T-helper 2 cell treated with Interferon-gamma antibody and Interleukin-4, amounts not matched to agents 5 μg/mL and 100 μg/mL, for 36 hours (primary cell): ENCODE data around the gene FILIP1.

ENCODE experiments used
- DNase-seq: peaks from one replicate; pipeline ENCODE4 v3.0.0; 2021; ENCODE audit warnings: low spot score
- H3K27ac Mint-ChIP-seq: one replicate; pipeline ENCODE4 v1.8.0; 2021; ENCODE audit warnings: mild to moderate bottlenecking, mixed read lengths
- H3K27me3 Mint-ChIP-seq: one replicate; pipeline ENCODE4 v1.8.0; 2021; ENCODE audit warnings: low read depth, mixed read lengths
- H3K36me3 Mint-ChIP-seq: one replicate; pipeline ENCODE4 v1.8.0; 2021; ENCODE audit warnings: low read depth, mixed read lengths
- H3K4me1 Mint-ChIP-seq: one replicate; pipeline ENCODE4 v1.8.0; 2021; ENCODE audit warnings: low read depth, mixed read lengths
- H3K4me3 Mint-ChIP-seq: one replicate; pipeline ENCODE4 v1.8.0; 2022; ENCODE audit warnings: mild to moderate bottlenecking, moderate library complexity, mixed read lengths
- H3K9me3 Mint-ChIP-seq: one replicate; pipeline ENCODE4 v1.8.0; 2021; ENCODE audit warnings: mixed read lengths

The FILIP1 gene

GRCh38 chr6:75282706-75283105, 210.9 kb downstream of the FILIP1 start:
- H3K4me3 Mint-ChIP-seq = no peak overlapping the region
- no peaks in the 10 kb centered on the region for H3K9me3 Mint-ChIP-seq
- H3K27ac Mint-ChIP-seq = peak overlapping the region; percentile 59
- no peak for DNase-seq
- peaks cover 13% of the 10 kb centered on the region for H3K36me3 Mint-ChIP-seq
- peaks cover 44% of the 10 kb centered on the region for H3K4me1 Mint-ChIP-seq
- H3K27me3 Mint-ChIP-seq = no peaks in the 10 kb centered on the region

DNA sequence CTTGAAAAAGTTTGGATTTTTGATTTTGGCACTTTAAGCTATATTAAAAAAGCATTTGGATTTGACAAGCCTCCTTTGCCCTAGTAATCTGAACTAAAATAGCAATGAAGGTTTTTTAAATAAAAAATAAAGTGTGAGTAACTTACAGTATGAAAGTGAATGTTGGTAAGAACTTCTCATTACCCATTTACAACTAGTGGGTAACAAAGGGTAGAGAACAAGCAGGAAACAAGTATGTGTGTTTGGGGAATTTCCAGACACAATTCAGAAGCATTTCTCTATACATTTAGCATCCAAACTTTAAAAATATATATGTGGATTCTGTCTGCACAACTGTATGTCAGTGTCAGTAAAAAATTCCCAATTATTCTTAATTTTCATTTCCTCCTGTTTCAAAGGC, 211.9 kb downstream of the FILIP1 start:
- no peaks in the 10 kb centered on the region for H3K27me3 Mint-ChIP-seq
- H3K4me3 Mint-ChIP-seq = peak overlapping the region; percentile 67
- H3K36me3 Mint-ChIP-seq = peaks cover 17% of the 10 kb centered on the region
- no peaks in the 10 kb centered on the region for H3K9me3 Mint-ChIP-seq
- no peak overlapping the region for H3K27ac Mint-ChIP-seq
- no peak for DNase-seq
- H3K4me1 Mint-ChIP-seq = peaks cover 37% of the 10 kb centered on the region

- Mint-ChIP-seq H3K27me3 (no peaks in the 10 kb centered on the region), H3K9me3 (no peaks in the 10 kb centered on the region), H3K4me1 (peaks cover 41% of the 10 kb centered on the region), H3K4me3 (peak overlapping the region; percentile 35), H3K36me3 (peaks cover 29% of the 10 kb centered on the region), H3K27ac (no peak overlapping the region)
- no peak for DNase-seq
These were observed 213.3 kb downstream of the FILIP1 start for GRCh38 chr6:75280131-75280855.

DNA sequence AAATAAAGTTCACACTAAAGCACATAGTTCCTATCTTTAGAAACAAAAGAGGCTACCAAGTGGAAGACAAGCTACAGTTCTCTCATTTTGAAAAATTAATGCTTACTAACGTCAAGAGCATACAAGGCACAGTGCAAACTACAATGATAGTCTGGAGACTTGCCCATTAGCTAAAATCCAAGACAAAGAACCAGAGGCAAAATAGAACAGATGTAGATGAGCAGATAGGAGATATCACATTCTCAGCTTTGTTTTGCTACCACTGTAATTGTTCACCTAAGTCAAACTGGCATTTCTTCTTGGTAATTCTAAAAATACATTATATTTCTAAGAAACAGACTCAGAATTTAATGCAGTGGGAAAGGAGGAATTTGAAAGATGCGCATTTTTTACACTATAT, 214.2 kb downstream of the FILIP1 start:
- Mint-ChIP-seq H3K36me3 (peaks cover 35% of the 10 kb centered on the region), H3K9me3 (no peaks in the 10 kb centered on the region), H3K4me3 (peak overlapping the region; percentile 44), H3K27me3 (no peaks in the 10 kb centered on the region), H3K4me1 (peaks cover 45% of the 10 kb centered on the region), H3K27ac (no peak overlapping the region)
- DNase-seq = no peak

- H3K36me3 Mint-ChIP-seq = peaks cover 43% of the 10 kb centered on the region
- DNase-seq = no peak
- H3K27ac Mint-ChIP-seq = peak overlapping the region; percentile 3
- peaks cover 52% of the 10 kb centered on the region for H3K4me1 Mint-ChIP-seq
- no peaks in the 10 kb centered on the region for H3K27me3 Mint-ChIP-seq
- peak overlapping the region; percentile 5 for H3K4me3 Mint-ChIP-seq
- no peaks in the 10 kb centered on the region for H3K9me3 Mint-ChIP-seq
These were observed 215.0 kb downstream of the FILIP1 start for GRCh38 chr6:75278474-75279077.

- DNase-seq = no peak
- Mint-ChIP-seq H3K9me3 (no peaks in the 10 kb centered on the region), H3K36me3 (peaks cover 67% of the 10 kb centered on the region), H3K27me3 (no peaks in the 10 kb centered on the region), H3K27ac (peak overlapping the region; percentile 42), H3K4me1 (peaks cover 51% of the 10 kb centered on the region), H3K4me3 (no peak overlapping the region)
These were observed 218.5 kb downstream of the FILIP1 start for GRCh38 chr6:75275067-75275466.

- H3K4me1 Mint-ChIP-seq = peaks cover 39% of the 10 kb centered on the region
- H3K36me3 Mint-ChIP-seq = peaks cover 61% of the 10 kb centered on the region
- H3K27ac Mint-ChIP-seq = no peak overlapping the region
- no peak for DNase-seq
- H3K4me3 Mint-ChIP-seq = no peak overlapping the region
- H3K9me3 Mint-ChIP-seq = no peaks in the 10 kb centered on the region
- no peaks in the 10 kb centered on the region for H3K27me3 Mint-ChIP-seq
These were observed 220.6 kb downstream of the FILIP1 start for GRCh38 chr6:75273009-75273408.

GRCh38 chr6:75272145-75272840, 221.3 kb downstream of the FILIP1 start:
- H3K36me3 Mint-ChIP-seq = peaks cover 61% of the 10 kb centered on the region
- peak overlapping the region; percentile 9 for H3K27ac Mint-ChIP-seq
- H3K9me3 Mint-ChIP-seq = no peaks in the 10 kb centered on the region
- peaks cover 43% of the 10 kb centered on the region for H3K4me1 Mint-ChIP-seq
- H3K27me3 Mint-ChIP-seq = no peaks in the 10 kb centered on the region
- DNase-seq = no peak
- no peak overlapping the region for H3K4me3 Mint-ChIP-seq

DNA sequence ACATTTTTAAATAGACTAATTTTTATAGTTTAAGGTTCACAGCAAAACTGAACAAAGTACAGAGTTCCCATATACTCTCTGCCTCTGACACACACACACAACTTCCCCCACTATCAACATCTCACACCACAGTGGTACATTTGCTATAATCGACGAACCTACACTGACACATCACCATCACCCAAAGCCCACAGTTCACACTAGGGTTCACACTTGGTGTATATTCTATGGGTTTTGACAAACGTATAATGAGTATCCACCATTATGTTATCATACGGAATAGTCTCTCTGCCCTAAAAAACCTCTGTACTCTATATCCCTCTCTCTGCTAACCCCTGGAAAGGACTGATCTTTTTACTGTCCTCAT, 224.6 kb downstream of the FILIP1 start:
- H3K27me3 Mint-ChIP-seq = no peaks in the 10 kb centered on the region
- H3K36me3 Mint-ChIP-seq = peaks cover 34% of the 10 kb centered on the region
- H3K4me1 Mint-ChIP-seq = peaks cover 22% of the 10 kb centered on the region
- H3K4me3 Mint-ChIP-seq = no peak overlapping the region
- DNase-seq = no peak
- no peak overlapping the region for H3K27ac Mint-ChIP-seq
- no peaks in the 10 kb centered on the region for H3K9me3 Mint-ChIP-seq

DNA sequence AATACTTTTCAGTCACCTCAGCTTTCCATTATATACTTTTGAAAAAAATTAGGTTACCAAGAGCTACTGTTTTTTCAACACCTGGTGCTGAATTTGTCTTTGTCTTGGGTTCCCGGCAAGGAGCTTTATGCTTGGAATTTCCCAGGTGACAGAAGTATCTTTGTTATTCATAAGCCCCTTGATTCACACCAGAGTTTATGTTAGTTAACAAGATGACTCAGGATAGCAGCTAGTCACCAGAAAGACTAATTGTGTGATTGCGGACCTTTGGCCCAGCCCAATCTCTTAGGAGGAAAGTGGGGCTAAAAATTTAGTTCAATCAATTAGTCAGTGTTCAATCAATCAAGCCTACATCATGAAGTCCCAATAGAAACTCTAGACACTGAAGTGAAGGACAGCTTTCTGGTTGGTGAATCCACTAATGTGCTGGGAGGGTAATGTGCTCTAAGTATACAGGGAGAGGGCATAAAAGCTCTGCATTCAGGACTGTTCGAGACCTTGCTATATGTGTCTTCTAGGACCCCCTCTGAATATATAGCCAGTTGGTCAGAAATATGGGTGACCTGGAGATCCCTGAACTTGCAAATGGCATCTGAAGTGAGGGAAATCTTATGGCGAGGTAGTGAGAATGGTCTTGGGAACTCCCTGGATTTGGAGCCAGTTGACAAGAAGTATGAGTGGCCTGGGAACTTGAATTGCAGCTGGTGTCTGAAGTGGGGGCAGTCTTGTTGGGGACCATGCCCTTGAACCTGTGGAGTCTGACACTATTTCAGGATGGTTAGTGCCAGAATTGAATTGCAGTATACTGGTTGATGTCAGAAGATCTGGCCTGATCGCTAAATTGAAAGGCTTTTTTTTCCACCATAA, 225.2 kb downstream of the FILIP1 start:
- Mint-ChIP-seq H3K27ac (peak overlapping the region; percentile 55), H3K9me3 (no peaks in the 10 kb centered on the region), H3K36me3 (peaks cover 30% of the 10 kb centered on the region), H3K27me3 (no peaks in the 10 kb centered on the region), H3K4me1 (peaks cover 19% of the 10 kb centered on the region), H3K4me3 (no peak overlapping the region)
- DNase-seq = no peak

- H3K9me3 Mint-ChIP-seq = no peaks in the 10 kb centered on the region
- H3K4me1 Mint-ChIP-seq = peaks cover 20% of the 10 kb centered on the region
- H3K4me3 Mint-ChIP-seq = no peak overlapping the region
- no peak for DNase-seq
- no peak overlapping the region for H3K27ac Mint-ChIP-seq
- no peaks in the 10 kb centered on the region for H3K27me3 Mint-ChIP-seq
- H3K36me3 Mint-ChIP-seq = peaks cover 28% of the 10 kb centered on the region
These were observed 226.1 kb downstream of the FILIP1 start for GRCh38 chr6:75267461-75267860.

DNA sequence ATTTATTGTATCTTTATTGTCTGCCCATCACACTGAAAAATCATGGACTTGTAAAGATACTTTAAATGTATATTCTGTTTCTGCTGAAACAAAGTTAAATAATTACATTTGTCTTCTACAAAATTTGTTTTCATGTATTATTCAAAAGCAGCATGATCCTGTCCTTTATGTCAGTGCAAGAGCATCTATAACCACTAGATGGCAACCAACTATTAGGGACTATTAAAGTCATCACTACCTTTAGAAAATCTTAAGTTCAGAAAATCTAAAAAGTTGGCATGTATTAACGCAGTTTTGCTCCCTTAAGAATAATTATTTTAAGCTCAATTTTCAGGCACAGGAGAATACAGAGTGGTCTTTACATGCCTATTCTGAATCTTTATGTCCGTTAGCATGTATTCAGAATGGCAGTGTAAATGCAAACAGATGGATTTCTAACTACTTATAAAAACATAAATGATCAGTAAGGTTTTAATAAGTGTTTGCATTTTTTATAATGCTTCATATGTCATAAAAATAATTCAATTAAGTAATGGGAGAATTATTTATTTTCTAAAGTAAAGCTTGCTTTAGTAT, 226.8 kb downstream of the FILIP1 start:
- Mint-ChIP-seq H3K36me3 (peaks cover 22% of the 10 kb centered on the region), H3K4me3 (no peak overlapping the region), H3K9me3 (no peaks in the 10 kb centered on the region), H3K27me3 (no peaks in the 10 kb centered on the region), H3K4me1 (peaks cover 16% of the 10 kb centered on the region), H3K27ac (no peak overlapping the region)
- no peak for DNase-seq

DNA sequence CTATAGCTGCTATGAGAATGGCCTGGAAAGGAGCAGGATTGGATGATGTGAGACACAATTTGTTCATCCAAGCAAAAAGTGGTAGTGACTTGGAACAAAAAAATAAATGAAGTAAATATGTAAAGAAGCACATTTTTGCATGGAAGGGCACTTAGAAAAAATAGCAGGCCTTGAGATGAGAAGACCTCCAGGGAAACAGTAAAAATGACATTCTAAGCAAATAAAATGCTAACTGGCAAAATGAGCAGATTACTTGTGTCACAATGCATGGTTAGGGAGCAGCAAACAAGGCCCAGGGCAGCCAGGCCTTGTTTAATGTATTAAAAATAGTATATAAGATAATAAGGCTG, 230.2 kb downstream of the FILIP1 start:
- peaks cover 21% of the 10 kb centered on the region for H3K36me3 Mint-ChIP-seq
- no peak overlapping the region for H3K4me3 Mint-ChIP-seq
- H3K4me1 Mint-ChIP-seq = peaks cover 7% of the 10 kb centered on the region
- DNase-seq = no peak
- no peak overlapping the region for H3K27ac Mint-ChIP-seq
- H3K9me3 Mint-ChIP-seq = no peaks in the 10 kb centered on the region
- no peaks in the 10 kb centered on the region for H3K27me3 Mint-ChIP-seq
